Subcutaneous abdominal adipose tissue (tissue), 5 donors: ENCODE measurements around the gene TAC3.

Source experiments
- H3K27ac ChIP-seq: one replicate; pipeline ENCODE4 v1.7.0; 2013; ENCODE audit warnings: low read depth, mild to moderate bottlenecking, inconsistent platforms, low read length, moderate library complexity
- H3K27me3 ChIP-seq, 5 donors: one replicate each; pipeline ENCODE4 v1.7.0; 2013; ENCODE audit warnings: low read length in 5 of 5, inconsistent platforms in 1 of 5; ENCODE audit not compliant: control insufficient read depth in 5 of 5, insufficient read depth in 4 of 5
- H3K36me3 ChIP-seq, 5 donors: one replicate each; pipeline ENCODE4 v1.7.0; 2013; ENCODE audit warnings: low read length in 5 of 5; ENCODE audit not compliant: control insufficient read depth in 5 of 5, insufficient read depth in 5 of 5
- H3K4me1 ChIP-seq, 5 donors: one replicate each; pipeline ENCODE4 v1.7.0; 2013; ENCODE audit warnings: low read length in 5 of 5, mild to moderate bottlenecking in 3 of 5, moderate library complexity in 1 of 5; ENCODE audit not compliant: control insufficient read depth in 5 of 5, insufficient read depth in 5 of 5
- H3K4me3 ChIP-seq, 5 donors: one replicate each; pipeline ENCODE4 v1.7.0; 2013; ENCODE audit warnings: low read length in 5 of 5, low read depth in 1 of 5
- H3K9ac ChIP-seq, 5 donors: one replicate each; pipeline ENCODE4 v1.7.0; 2013; ENCODE audit warnings: low read length in 5 of 5, mild to moderate bottlenecking in 4 of 5, moderate library complexity in 3 of 5
- H3K9me3 ChIP-seq, 5 donors: one replicate each; pipeline ENCODE4 v1.7.0; 2013; ENCODE audit warnings: low read length in 5 of 5; ENCODE audit not compliant: control insufficient read depth in 5 of 5
- donor health status: healthy.
- donor health status: healthy.
- donor health status: healthy.
- donor health status: healthy.
- donor health status: healthy.

The TAC3 gene

GRCh38 chr12:57048423-57049118, 32.2 kb upstream of the TAC3 start:
- H3K4me1 ChIP-seq = peaks cover 0 to 22% (median 2%) of the 10 kb centered on the region in 5 donors
- no peaks in the 10 kb centered on the region for H3K36me3 ChIP-seq
- H3K9me3 ChIP-seq = no peaks in the 10 kb centered on the region
- H3K9ac ChIP-seq = no peak overlapping the region
- no peak overlapping the region for H3K27ac ChIP-seq
- no peak overlapping the region for H3K4me3 ChIP-seq
- peaks cover 0 to 16% (median 3%) of the 10 kb centered on the region in 5 donors for H3K27me3 ChIP-seq

DNA sequence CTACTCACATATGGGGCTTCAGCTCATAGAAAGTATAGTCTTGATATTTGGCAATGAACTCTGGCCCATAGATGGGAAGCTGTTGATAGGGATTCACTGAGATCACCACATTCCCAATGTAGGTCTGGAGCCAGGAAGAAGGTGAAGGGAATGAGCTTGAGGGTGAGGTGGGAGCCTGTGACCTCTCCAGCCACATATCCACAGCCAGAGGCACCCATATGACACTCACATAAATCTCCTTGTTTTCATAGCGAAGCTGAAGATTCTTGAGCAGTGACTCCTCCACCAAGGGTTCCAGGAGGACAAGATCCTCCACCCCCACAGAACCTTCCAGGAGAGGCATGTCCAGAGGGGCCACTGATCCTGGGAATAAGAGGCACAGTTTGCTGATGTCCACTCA, 31.7 kb upstream of the TAC3 start:
- Histone ChIP-seq H3K9ac (no peak overlapping the region), H3K4me3 (no peak overlapping the region)

GRCh38 chr12:57046947-57047890, 30.9 kb upstream of the TAC3 start:
- peaks cover 0 to 16% (median 6%) of the 10 kb centered on the region in 5 donors for H3K27me3 ChIP-seq
- no peak overlapping the region for H3K9ac ChIP-seq
- no peaks in the 10 kb centered on the region for H3K9me3 ChIP-seq
- no peaks in the 10 kb centered on the region for H3K36me3 ChIP-seq
- H3K27ac ChIP-seq = no peak overlapping the region
- H3K4me3 ChIP-seq = no peak overlapping the region
- H3K4me1 ChIP-seq = peaks cover 0 to 22% (median 2%) of the 10 kb centered on the region in 5 donors

More for the DNA sequence above, 31.7 kb upstream of the TAC3 start:
- Histone ChIP-seq H3K27ac (no peak overlapping the region), H3K9me3 (no peaks in the 10 kb centered on the region), H3K36me3 (no peaks in the 10 kb centered on the region), H3K4me1 (peaks cover 0 to 22% (median 2%) of the 10 kb centered on the region in 5 donors), H3K27me3 (peaks cover 0 to 16% (median 4%) of the 10 kb centered on the region in 5 donors)

DNA sequence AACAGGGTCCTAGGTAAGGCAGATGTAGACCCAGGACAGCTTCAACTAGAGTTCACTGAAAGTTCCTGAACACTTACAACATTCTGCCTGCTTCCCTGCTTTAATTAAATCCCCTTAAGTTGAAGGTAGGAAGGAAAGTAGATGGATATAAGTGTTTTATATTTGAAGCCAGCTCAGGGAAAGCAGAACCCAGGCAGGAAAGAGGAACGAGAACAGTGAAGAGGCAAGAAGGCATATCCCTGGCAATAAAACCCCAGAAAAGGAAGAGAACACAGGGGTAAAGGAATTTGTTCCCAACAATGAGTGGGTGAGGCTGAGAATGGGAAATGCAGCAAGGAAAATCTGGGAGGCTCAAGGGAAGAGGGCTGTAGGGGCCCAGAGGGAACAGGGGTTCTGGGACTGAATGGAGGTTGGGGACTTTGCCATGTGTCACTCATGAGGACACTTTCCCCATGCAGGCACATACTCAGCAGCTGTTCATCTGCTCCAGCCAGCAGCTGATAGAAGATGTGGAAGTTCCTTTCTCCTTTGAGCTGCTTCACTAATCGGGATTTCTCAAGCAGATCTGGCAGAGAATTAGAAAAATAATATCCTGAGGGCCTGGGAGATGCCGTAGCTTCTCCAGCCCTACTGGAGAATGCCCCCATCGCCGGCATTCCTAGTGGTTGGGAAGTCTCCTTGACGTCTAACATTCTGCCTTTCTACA, 29.9 kb upstream of the TAC3 start:
- no peaks in the 10 kb centered on the region for H3K36me3 ChIP-seq
- peaks cover 0 to 22% (median 2%) of the 10 kb centered on the region in 5 donors for H3K4me1 ChIP-seq
- H3K9me3 ChIP-seq = no peaks in the 10 kb centered on the region
- H3K27ac ChIP-seq = no peak overlapping the region
- no peak overlapping the region for H3K9ac ChIP-seq
- H3K27me3 ChIP-seq = peaks cover 0 to 16% (median 6%) of the 10 kb centered on the region in 5 donors
- no peak overlapping the region for H3K4me3 ChIP-seq

DNA sequence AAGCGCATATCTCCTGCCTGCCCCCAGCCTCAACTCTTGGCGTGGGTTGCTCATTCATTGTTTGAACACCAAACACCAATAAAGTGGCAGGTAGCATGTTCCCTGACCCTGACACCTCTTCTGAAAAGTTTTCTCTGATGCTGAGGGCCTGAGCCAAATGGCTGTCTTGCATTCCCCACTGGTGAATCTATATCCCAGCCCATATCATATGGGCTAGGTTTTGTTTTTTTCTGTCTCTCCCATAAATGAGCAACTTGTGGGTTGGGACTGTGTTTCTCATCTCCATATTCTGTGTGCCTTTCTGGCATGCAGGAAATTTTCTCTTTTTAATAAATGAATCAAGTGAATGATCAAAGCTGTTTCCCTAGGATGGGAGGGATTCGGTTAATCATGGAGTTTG, 28.6 kb upstream of the TAC3 start:
- Histone ChIP-seq H3K4me3 (no peak overlapping the region), H3K36me3 (no peaks in the 10 kb centered on the region), H3K27ac (no peak overlapping the region), H3K9me3 (no peaks in the 10 kb centered on the region), H3K27me3 (peaks cover 0 to 16% (median 6%) of the 10 kb centered on the region in 5 donors), H3K9ac (no peak overlapping the region), H3K4me1 (peaks cover 0 to 22% (median 2%) of the 10 kb centered on the region in 5 donors)

DNA sequence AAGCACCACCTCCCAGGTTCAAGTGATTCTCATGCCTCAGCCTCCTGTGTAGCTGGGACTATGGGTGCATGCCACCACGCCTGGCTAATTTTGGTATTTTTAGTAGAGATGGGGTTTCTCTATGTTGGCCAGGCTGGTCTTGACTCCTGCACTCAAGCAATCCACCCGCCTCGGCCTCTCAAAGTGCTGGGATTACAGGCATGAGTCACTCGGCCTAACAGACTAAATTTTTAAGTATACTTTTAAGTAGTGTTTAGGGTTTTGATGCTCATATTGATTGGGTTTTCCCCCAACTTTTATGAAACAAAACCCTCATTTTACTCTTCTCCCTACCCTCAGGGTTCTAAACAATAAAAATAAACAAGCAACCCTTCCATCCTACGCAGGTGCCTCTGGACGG, 28.1 kb upstream of the TAC3 start:
- H3K9me3 ChIP-seq = no peaks in the 10 kb centered on the region
- peaks cover 0 to 16% (median 6%) of the 10 kb centered on the region in 5 donors for H3K27me3 ChIP-seq
- no peak overlapping the region for H3K27ac ChIP-seq
- H3K36me3 ChIP-seq = no peaks in the 10 kb centered on the region
- H3K4me3 ChIP-seq = no peak overlapping the region
- H3K4me1 ChIP-seq = peaks cover 0 to 22% (median 2%) of the 10 kb centered on the region in 5 donors
- no peak overlapping the region for H3K9ac ChIP-seq

- Histone ChIP-seq H3K27ac (no peak overlapping the region), H3K4me3 (no peak overlapping the region), H3K27me3 (peaks cover 0 to 12% (median 4%) of the 10 kb centered on the region in 5 donors), H3K4me1 (peaks cover 0 to 17% (median 2%) of the 10 kb centered on the region in 5 donors), H3K9me3 (no peaks in the 10 kb centered on the region), H3K9ac (no peak overlapping the region), H3K36me3 (no peaks in the 10 kb centered on the region)
These were observed 26.4 kb upstream of the TAC3 start for GRCh38 chr12:57042695-57043094.

GRCh38 chr12:57040750-57041149, 24.4 kb upstream of the TAC3 start:
- Histone ChIP-seq H3K4me3 (no peak overlapping the region), H3K4me1 (peaks cover 0 to 3% (median 0%) of the 10 kb centered on the region in 5 donors), H3K36me3 (no peaks in the 10 kb centered on the region), H3K9me3 (no peaks in the 10 kb centered on the region), H3K27me3 (peaks cover 0 to 4% (median 3%) of the 10 kb centered on the region in 5 donors), H3K27ac (no peak overlapping the region), H3K9ac (no peak overlapping the region)

- H3K4me1 ChIP-seq = no peaks in the 10 kb centered on the region
- no peaks in the 10 kb centered on the region for H3K36me3 ChIP-seq
- no peak overlapping the region for H3K9ac ChIP-seq
- no peaks in the 10 kb centered on the region for H3K9me3 ChIP-seq
- no peak overlapping the region for H3K4me3 ChIP-seq
- peaks cover 0 to 4% (median 3%) of the 10 kb centered on the region in 5 donors for H3K27me3 ChIP-seq
- no peak overlapping the region for H3K27ac ChIP-seq
These were observed 23.9 kb upstream of the TAC3 start for GRCh38 chr12:57040211-57040610.
